Fibroblast of pulmonary artery (primary cell): ENCODE data around the gene ARHGAP24.

ENCODE experiments used
- DNase-seq: peaks from one replicate; pipeline ENCODE4 v3.0.0-alpha.2; 2010; ENCODE audit warnings: low read depth
- H3K4me3 ChIP-seq: replicated peaks from 2 replicates; pipeline ENCODE4 v1.5.1; 2011; ENCODE audit warnings: low read depth, mild to moderate bottlenecking, control low read depth, low read length, moderate library complexity
- TF ChIP-seq, protein P1 (sequence below): IDR thresholded peaks from 2 replicates; pipeline ENCODE4 v1.5.1; 2011; ENCODE audit warnings: mild to moderate bottlenecking, control low read depth, low read length, inconsistent platforms; ENCODE audit errors: missing control alignments

Gene ARHGAP24

DNA sequence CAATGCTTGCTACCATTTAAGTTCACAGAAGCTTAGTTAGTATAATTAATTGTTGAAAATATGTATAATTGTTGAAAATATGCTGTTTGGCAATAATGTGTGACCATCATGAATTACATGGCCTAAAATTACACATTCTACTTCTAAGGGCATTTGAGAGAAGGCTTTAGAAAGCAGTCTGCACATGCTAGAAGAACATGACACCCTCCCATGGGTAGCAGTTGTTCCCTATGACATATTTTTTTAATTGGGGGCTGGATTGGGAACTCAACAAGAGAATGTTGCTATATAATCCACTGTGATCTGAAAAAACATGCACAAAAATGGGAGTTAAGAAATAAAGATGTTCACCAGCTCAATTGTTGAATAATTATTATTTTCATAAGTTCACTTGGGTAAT lies 331.4 kb downstream of the ARHGAP24 start:
- no peak for DNase-seq
- TF ChIP-seq, protein P1, sequence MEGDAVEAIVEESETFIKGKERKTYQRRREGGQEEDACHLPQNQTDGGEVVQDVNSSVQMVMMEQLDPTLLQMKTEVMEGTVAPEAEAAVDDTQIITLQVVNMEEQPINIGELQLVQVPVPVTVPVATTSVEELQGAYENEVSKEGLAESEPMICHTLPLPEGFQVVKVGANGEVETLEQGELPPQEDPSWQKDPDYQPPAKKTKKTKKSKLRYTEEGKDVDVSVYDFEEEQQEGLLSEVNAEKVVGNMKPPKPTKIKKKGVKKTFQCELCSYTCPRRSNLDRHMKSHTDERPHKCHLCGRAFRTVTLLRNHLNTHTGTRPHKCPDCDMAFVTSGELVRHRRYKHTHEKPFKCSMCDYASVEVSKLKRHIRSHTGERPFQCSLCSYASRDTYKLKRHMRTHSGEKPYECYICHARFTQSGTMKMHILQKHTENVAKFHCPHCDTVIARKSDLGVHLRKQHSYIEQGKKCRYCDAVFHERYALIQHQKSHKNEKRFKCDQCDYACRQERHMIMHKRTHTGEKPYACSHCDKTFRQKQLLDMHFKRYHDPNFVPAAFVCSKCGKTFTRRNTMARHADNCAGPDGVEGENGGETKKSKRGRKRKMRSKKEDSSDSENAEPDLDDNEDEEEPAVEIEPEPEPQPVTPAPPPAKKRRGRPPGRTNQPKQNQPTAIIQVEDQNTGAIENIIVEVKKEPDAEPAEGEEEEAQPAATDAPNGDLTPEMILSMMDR: no peak
- no peak overlapping the region for H3K4me3 ChIP-seq

DNA sequence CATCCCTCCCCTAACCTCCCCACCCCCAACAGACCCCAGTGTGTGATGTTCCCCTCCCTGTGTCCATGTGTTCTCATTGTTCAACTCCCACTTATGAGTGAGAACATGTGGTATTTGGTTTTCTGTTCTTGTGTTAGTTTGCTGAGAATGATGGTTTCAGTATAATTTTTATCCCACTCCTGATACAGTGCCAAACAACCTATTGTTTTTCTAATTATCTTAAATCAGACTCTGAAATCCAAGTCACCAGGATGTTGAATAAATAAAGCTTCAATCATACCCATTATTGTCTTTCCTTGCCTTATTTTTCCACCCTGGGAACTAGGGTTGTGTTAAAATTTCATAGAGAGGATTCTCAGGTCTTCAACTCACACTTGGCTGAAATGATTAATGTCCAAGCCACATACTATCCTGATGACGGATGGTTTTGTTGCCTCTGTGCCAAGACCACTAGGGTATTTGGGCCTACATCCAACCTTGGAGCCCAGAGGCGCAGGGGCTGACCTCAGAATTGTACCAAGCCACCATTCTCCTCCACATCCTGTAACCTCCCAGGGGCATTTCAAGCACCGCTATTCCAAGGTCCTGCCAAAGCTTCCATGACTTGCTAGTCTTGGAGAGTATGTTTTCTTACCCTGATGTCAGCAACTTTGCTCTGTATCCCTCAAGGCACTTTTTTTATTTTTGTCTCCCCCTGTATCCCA lies 332.4 kb downstream of the ARHGAP24 start:
- no peak overlapping the region for H3K4me3 ChIP-seq
- DNase-seq: peak; percentile 97
- TF ChIP-seq, protein P1: no peak

DNA sequence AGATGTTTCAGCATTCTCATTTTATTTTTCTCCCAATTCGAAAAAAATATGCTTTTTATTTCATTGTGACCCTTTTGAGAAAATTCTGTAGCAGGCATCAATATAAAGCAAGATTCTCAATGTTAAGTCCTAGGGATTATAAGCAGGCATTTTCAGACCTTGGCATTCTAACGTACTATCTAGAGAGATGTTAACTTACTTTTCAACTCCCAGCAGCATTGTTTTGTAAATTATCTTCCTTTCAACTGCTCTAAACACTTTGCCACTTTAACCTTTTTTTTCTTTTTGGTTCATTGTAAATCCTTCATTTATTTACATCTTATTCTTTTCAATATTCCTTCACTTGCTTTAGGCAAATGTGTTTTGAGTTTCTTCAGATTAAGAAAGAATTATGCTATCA lies 333.2 kb downstream of the ARHGAP24 start:
- no peak overlapping the region for H3K4me3 ChIP-seq
- TF ChIP-seq, protein P1: no peak
- no peak for DNase-seq

DNA sequence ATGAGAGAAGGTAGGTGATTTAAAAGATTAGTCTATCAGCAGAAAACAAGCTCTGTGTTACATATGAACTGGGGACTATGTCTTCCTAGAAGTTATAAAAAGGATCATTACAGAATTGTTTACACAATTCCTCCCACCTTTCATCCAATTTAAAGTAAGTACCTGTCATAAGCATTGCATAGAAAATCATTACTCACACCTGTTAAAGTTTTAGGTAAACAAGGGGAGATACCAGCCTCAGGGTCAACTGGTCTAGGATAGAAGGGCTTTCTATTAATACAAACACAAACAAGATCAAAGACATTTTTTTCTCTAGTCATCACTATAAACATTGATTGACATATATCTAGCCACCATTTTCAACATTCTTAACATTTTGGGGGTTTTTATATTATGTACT lies 333.9 kb downstream of the ARHGAP24 start:
- no peak for DNase-seq
- H3K4me3 ChIP-seq: no peak overlapping the region
- TF ChIP-seq, protein P1: no peak

DNA sequence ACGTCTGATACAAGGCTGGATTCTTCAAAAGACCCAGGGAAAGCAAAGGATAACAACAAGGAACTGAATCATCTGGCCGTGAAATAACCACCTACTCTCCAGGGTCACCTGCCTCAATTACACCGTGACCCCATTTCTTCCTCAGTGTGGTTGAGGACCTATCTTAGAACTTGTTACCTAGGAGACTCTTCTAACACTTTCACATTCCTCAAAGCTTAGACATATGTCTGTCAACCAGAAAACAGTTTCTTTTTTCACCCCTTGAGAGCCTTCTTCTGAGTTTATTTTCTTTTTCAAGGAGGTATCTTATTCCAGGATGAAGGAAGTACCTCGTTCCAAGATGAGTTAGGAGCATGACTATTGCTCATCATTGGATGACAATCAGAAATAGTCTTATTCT lies 337.8 kb downstream of the ARHGAP24 start:
- H3K4me3 ChIP-seq: no peak overlapping the region
- DNase-seq: no peak
- TF ChIP-seq, protein P1: no peak

DNA sequence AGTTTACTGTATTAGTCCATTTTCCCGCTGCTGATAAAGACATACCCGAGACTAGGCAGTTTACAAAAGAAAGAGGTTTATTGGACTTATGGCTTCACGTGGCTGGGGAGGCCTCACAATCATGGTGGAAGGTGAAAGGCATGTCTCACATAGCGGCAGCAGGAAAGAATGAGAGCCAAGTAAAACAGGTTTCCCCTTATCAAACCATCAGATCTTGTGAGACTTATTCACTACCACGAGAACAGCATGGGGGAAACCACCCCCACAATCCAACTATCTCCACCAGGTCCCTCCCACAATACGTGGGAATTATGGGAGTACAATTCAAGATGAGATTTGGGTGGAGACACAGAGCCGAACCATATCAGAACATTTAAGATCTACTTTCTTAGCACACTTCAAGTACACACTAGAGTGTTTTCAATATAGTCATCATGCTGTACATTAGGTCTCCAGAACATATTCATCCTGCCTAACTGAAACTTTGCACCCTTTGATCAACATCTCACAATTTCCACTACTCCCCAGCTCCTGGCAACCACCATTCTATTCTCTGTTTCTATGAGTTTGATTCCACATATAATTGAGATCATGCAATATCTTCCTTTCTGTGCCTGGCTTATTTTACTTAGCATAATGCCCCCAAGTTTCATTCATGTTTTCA lies 341.0 kb downstream of the ARHGAP24 start:
- no peak overlapping the region for H3K4me3 ChIP-seq
- DNase-seq: no peak
- TF ChIP-seq, protein P1: no peak
